Tibial nerve (tissue), 4 donors: ENCODE measurements around the gene OSBP. TPM values are rescaled to one million over a fixed set of nuclear protein-coding genes. Genes with fewer than 3 reads are reported as not detected.
A peak's percentile ranks its signal among the peaks of the same experiment; 100 is the strongest.

Source experiments
- DNase-seq, 2 donors: peaks; one replicate each; pipeline ENCODE4 v3.0.0-alpha.2; 2019; ENCODE audit warnings: low spot score in 2 of 2
- H3K27ac ChIP-seq, 4 donors: fragments of 200-600 bp; sonication (generic) in 3 of 4; one replicate each; pipeline ENCODE4 v1.5.1; 2017 to 2019; ENCODE audit warnings: mild to moderate bottlenecking in 1 of 4
- H3K27me3 ChIP-seq, 2 donors: fragments of 200-600 bp; sonication (generic) in 1 of 2; one replicate each; pipeline versions ENCODE4 v1.5.1 to v1.6.0; 2017 to 2019
- H3K36me3 ChIP-seq, 3 donors: fragments of 200-600 bp; sonication (generic); one replicate each; pipeline ENCODE4 v1.5.1; 2018 to 2019
- H3K4me1 ChIP-seq, 4 donors: fragments of 200-600 bp; sonication (generic) in 3 of 4; one replicate each; pipeline ENCODE4 v1.5.1; 2017 to 2019
- H3K4me3 ChIP-seq, 4 donors: fragments of 200-600 bp; sonication (generic) in 3 of 4; one replicate each; pipeline ENCODE4 v1.5.1; 2017 to 2019; ENCODE audit warnings: mild to moderate bottlenecking in 1 of 4, moderate library complexity in 1 of 4
- H3K9me3 ChIP-seq, 4 donors: fragments of 200-600 bp; sonication (generic) in 3 of 4; one replicate each; pipeline ENCODE4 v1.5.1; 2017 to 2019
- EP300 ChIP-seq, 2 donors: sonication (generic); formaldehyde crosslinking; IDR thresholded peaks; one replicate each; pipeline ENCODE4 v1.6.1; 2017; ENCODE audit warnings: antibody characterized with exemption in 2 of 2, mild to moderate bottlenecking in 1 of 2
- POLR2A ChIP-seq, 2 donors: fragments of 450-650 bp; IDR thresholded peaks; one replicate each; pipeline ENCODE4 v1.6.1; 2017; ENCODE audit warnings: antibody characterized with exemption in 2 of 2, mild to moderate bottlenecking in 2 of 2, moderate library complexity in 2 of 2
- WGBS, 2 donors: methylation state at CpG; one replicate each; pipeline ENCODE4 v1.1.5; 2018; 5-methylcytosine and 5-hydroxymethylcytosine counted together
- total RNA-seq, 4 donors: library from RNA; depleted of rRNA; stranded (reverse); fragments of >200 nt; gene quantifications; one replicate each; pipeline ENCODE4 v1.1.0, GENCODE V29; 2016
- TF ChIP-seq, protein P1 (sequence below), 5 experiments: fragments of 200-600 bp in 3 of 5; fragments of 450-650 bp in 2 of 5; sonication (generic) in 3 of 5; IDR thresholded peaks; one replicate each; pipeline ENCODE4 v1.5.1; 2016 to 2019; ENCODE audit warnings: antibody characterized with exemption in 5 of 5, mild to moderate bottlenecking in 3 of 5, moderate library complexity in 2 of 5

OSBP gene
- total RNA-seq, 4 donors from 2014 or later, result 35.4 to 59.7 (median 46.0) TPM

DNA sequence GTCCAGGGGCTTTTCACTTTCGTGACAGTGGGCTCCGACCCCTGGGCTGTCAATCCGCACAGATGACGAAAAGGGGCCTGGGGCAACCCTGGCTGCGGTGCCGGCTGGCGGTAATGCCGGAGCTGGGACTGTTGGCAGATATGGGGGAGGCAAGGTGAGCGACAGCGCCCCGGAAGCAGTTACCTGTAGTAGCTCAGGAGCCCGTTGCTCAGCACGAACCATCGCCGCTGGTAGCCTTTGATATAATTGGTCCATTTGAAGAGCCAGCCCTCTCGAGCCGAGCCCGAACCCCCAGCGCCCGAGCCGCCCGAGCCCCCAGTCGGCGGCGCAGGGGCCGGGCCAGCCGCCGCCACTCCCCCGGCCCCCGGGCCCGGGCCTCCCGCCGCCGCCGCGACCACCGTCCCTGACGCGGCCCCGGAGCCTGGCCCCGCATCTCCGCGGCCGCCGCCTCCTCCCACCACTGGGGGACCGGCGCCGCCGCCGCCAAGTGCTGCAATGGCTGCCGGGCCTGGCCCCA is 396 bp downstream of the OSBP start:
- Histone ChIP-seq H3K9me3 (no peaks in the 10 kb centered on the region), H3K4me3 (peak overlapping the region; percentile 68 to 93 (median 80)), H3K36me3 (peaks cover under 1 to 3% (median 1%) of the 10 kb centered on the region in 3 donors), H3K27ac (peak overlapping the region; percentile 80 to 97 (median 94)), H3K4me1 (peaks cover 0 to 44% (median 26%) of the 10 kb centered on the region in 4 donors), H3K27me3 (no peaks in the 10 kb centered on the region)
- DNase-seq, result peak; percentile 9 to 13
- WGBS, 2 donors, result 0% methylated on average over 8 to 13 of the region's 51 CpGs
- TF ChIP-seq, protein P1, sequence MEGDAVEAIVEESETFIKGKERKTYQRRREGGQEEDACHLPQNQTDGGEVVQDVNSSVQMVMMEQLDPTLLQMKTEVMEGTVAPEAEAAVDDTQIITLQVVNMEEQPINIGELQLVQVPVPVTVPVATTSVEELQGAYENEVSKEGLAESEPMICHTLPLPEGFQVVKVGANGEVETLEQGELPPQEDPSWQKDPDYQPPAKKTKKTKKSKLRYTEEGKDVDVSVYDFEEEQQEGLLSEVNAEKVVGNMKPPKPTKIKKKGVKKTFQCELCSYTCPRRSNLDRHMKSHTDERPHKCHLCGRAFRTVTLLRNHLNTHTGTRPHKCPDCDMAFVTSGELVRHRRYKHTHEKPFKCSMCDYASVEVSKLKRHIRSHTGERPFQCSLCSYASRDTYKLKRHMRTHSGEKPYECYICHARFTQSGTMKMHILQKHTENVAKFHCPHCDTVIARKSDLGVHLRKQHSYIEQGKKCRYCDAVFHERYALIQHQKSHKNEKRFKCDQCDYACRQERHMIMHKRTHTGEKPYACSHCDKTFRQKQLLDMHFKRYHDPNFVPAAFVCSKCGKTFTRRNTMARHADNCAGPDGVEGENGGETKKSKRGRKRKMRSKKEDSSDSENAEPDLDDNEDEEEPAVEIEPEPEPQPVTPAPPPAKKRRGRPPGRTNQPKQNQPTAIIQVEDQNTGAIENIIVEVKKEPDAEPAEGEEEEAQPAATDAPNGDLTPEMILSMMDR (IDR thresholded peaks at IDR 0.05), result peak in 1 of 5 experiments; percentile 16
- TF ChIP-seq POLR2A (IDR thresholded peaks at IDR 0.05), result no peak
- no peak for TF ChIP-seq EP300 (IDR thresholded peaks at IDR 0.05)

DNA sequence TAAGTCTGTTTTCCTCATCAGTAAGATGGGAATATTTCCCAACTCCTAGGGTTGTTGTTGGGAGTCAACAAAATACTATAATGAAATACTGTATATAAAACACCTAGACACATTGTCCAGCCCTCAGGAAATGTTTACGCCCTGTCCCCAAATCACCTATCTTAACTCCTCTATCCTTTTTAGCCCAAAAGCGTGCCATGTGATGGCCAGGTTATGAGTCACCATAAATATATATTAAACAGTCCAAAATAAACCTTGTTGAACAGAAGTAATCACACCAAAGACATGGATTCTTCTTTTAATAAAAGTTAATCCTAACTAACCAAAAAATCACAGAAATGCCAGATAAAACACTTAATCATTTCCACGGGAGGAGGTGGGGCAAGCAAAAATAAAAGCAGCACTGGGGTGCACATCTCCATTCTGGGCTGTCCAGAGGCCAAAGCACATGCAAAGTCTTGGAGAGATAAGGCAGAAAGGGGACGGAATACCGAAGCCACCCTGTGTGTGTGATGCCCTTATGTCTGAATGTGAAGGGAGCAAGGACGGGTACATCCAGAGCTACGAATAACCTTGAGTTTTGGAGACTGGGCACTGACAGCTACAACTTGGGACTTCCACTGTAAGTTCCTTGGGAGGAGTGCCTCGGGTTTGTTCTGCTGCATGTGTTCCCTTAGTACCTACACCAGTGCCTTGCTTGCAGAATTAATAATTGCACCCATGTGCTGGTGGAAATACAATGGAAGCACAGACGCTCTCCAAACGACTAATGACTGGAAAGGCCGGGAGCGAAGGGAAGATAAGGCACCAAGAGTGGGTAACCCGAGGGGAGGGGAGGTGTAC is 1.1 kb downstream of the OSBP start:
- peak overlapping the region; percentile 80 to 97 (median 94) for H3K27ac ChIP-seq
- TF ChIP-seq, protein P1 (IDR thresholded peaks at IDR 0.05), result no peak
- TF ChIP-seq EP300 (IDR thresholded peaks at IDR 0.05) (no peak), POLR2A (IDR thresholded peaks at IDR 0.05) (no peak)
- no peaks in the 10 kb centered on the region for H3K9me3 ChIP-seq
- peak overlapping the region; percentile 68 to 93 (median 80) for H3K4me3 ChIP-seq
- no peak for DNase-seq
- peaks cover 4 to 10% (median 5%) of the 10 kb centered on the region in 3 donors for H3K36me3 ChIP-seq
- H3K27me3 ChIP-seq, result no peaks in the 10 kb centered on the region
- peaks cover 0 to 44% (median 26%) of the 10 kb centered on the region in 4 donors for H3K4me1 ChIP-seq
- 12 to 13% methylated on average over 13 of the region's 13 CpGs for WGBS, 2 donors

DNA sequence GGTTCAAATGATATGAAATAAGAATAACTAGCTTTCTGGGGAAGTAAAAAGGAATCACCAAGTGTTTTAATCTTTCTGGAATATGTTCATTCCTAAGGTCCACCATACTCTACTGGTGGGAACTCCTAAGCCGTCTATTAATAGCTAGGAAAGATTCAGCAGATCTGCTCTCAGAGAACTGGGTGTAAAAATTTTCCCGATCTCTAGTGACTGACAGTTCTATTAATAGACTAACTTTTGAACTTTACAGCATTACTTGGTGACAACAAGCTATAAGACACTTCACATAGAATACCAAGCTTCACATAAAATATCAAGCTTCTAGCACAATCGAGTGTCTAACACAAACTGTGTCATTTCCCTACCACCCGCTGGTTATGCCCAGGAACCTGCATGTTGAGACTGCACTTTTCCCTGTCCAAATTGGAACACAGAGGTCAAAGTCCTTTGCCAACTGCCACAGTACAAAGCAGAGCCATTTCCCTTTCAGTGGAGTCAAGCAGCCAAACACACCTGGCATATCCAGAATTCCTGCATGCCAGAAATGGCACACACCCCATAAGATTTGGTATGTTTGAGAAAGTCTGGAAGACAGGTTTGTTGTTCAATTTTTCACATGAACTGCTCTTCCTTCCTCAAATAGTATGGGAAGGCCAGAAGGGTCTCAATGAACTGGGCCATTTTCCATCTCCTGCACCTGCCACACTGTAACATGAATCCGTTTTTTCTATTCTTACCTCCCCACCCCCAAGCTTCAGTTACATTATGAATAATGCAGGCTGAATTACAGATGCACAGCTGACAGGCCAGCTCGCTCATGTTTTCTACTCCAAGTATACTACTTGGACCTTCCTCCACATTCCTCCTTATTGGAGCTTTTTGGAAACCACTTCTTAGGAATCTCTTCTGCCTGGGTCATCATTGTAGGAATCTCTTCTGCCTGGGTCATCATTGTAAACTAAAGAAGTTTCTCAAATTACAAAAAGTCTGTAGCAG is 3.7 kb downstream of the OSBP start:
- no peaks in the 10 kb centered on the region for H3K27me3 ChIP-seq
- peak overlapping the region in 1 of 4 donors; percentile 0 for H3K27ac ChIP-seq
- H3K9me3 ChIP-seq, result no peaks in the 10 kb centered on the region
- H3K36me3 ChIP-seq, result peaks cover 5 to 36% (median 24%) of the 10 kb centered on the region in 3 donors
- H3K4me3 ChIP-seq, result no peak overlapping the region
- TF ChIP-seq, protein P1 (IDR thresholded peaks at IDR 0.05), result no peak
- TF ChIP-seq EP300 (IDR thresholded peaks at IDR 0.05) (no peak), POLR2A (IDR thresholded peaks at IDR 0.05) (no peak)
- DNase-seq, result no peak
- H3K4me1 ChIP-seq, result peaks cover 0 to 53% (median 26%) of the 10 kb centered on the region in 4 donors
- WGBS, 2 donors, result 49 to 58% methylated on average over 6 of the region's 6 CpGs

DNA sequence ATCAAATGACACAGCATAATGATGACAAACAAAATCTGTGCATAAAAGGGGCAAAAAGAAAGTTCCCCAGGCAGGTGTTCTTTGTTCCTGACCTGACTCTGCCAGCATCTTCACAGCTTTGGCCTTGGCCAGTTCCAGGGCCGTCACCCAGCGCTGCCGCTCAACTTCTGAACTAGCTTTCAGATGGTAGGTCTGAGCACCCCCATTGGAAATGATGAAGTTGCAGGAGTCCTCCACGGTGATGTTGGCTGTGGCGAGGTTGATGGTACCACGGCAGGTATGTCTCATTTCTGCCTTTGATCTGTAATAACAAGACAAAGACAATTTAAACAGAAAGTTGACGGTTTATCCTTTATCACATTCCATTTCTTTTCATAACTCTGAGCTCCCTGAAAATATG is 5.3 kb downstream of the OSBP start:
- H3K36me3 ChIP-seq, result peaks cover 5 to 52% (median 24%) of the 10 kb centered on the region in 3 donors
- no peak for DNase-seq
- no peaks in the 10 kb centered on the region for H3K27me3 ChIP-seq
- H3K4me3 ChIP-seq, result no peak overlapping the region
- H3K4me1 ChIP-seq, result peaks cover 0 to 50% (median 26%) of the 10 kb centered on the region in 4 donors
- H3K27ac ChIP-seq, result no peak overlapping the region
- H3K9me3 ChIP-seq, result no peaks in the 10 kb centered on the region
- WGBS, 2 donors, result 94 to 97% methylated on average over 7 of the region's 7 CpGs
- no peak for TF ChIP-seq EP300 (IDR thresholded peaks at IDR 0.05)
- TF ChIP-seq, protein P1 (IDR thresholded peaks at IDR 0.05), result no peak
- no peak for TF ChIP-seq POLR2A (IDR thresholded peaks at IDR 0.05)
